ENCODE data around the gene DND1. TPM values are rescaled to one million over a fixed set of nuclear protein-coding genes. Genes with fewer than 3 reads are reported as not detected.
A peak's percentile ranks its signal among the peaks of the same experiment; 100 is the strongest.
"Not testable (repeated sequence)": the region's sequence is repeated elsewhere in the genome, so short reads cannot be mapped to it uniquely, and the experiment has no call there.

Gene DND1
- 2.7 and 2.9 TPM in 2 replicates for total RNA-seq (2014; rRNA removed; shearing (Covaris generic))

DNA sequence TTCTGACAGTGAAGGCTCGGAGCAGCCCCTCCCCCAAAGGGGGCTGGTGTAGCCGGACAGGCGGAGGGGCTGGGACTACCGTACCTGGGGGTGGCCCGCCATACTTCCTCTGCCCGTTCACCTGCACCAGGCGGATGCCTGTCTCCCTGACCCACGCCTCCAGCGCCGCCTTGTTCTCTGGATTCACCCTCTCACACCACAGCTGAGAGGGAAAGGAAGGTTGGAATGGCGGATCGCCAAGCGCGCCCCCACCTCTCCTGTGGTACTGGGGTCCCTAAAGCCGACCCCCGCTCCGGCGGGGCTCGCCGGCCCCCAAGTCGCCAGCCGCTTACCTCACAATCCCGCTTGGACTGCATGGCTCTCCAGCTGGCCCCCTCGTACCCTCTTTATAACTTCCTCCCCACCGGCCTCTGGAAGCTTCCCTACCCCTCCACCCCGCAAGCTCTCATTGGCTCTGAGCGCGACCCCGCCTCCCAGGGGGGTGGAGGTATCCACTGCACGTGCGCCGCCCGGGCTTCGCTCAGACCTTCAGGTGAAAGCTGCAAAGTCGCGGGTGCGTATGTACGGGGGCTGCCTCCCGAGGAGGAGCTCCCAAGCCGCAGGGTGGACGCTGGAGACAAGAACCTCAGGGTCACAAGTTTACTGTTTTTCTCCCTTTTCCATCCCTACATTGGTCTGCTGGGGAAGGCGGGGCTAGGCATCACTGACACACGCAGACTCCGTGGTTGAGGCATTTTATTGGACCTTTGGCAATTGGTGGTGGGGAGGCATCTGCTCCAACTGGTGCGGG lies at the start of gene DND1:
TSS of gene DND1 (minus strand) at position 390 of the 790 bp plus-strand sequence. CDS start at position 356, 34 bp downstream.
- DNase-seq (ENCODE audit: low spot score): no peak

DNA sequence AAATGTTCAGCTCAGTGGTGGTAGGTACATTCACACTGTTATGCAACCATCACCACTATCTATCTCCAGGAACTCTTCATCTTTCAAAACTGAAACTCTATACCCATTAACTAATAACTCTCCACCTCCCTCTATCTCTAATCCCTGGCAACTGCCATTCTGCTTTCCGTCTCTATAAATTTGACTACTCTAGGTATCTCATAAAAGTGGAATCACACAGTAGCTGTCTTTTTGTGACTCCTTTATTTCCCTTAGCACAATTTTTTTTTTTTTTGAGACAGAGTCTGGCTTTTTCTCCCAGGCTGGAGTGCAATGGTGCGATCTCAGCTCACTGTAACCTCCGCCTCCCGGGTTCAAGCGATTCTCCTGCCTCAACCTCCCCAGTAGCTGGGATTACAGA lies 48.0 kb upstream of the DND1 start:
- not testable (repeated sequence) for DNase-seq (ENCODE audit: low spot score)

DNA sequence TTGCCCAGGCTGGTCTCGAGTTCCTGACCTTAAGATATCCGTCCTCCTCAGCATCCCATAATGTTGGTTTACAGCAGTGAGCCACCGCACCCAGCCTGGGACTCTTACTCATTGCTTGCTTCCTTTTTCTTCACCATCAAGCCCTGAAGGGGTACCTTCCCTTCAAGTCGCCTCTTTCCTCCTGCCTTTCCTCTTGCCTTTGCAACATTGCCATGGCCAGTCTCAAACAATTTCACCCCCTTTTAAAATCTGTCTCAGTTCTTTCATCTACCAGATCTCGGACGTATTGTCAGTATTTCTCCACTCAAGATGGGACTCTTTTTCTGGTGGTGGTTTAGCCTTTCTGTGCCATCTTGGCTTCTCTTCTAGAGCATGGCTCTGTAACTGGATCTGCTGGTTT lies 47.4 kb upstream of the DND1 start:
- DNase-seq (ENCODE audit: low spot score): not testable (repeated sequence)

DNA sequence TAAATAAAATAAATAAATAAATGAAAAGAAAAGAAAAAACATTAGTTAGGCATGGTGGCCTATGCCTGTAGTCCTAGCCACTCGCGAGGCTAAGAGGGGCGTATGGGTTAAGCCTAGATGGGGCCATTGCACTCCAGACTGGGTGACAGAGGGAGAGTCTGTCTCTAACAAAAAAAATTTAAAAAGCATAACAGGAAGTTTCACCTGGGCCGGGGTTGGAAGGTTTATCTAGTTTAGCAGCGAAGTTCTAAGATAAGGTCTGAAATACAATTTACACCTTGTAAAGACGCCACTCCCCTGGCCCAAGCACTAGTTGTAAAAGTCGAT lies 44.9 kb upstream of the DND1 start:
- DNase-seq (ENCODE audit: low spot score): no peak

DNA sequence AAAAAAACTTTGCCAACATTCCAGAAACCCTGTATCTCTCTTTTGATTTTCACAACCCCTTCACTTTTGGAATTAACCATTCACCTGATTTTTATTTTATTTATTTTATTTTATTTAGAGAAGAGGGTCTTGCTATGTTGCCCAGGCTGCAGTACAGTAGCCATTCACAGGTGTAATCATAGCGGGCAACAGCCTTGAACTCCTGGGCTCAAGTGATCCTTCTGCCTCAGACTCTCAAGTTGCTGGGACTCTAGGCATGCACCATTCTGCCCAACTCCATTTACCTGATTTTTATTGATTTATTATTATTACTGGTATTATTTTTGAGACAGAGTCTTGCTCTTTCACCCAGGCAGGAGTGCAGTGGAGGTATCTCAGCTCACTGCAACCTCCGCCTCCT lies 42.9 kb upstream of the DND1 start:
- not testable (repeated sequence) for DNase-seq (ENCODE audit: low spot score)

DNA sequence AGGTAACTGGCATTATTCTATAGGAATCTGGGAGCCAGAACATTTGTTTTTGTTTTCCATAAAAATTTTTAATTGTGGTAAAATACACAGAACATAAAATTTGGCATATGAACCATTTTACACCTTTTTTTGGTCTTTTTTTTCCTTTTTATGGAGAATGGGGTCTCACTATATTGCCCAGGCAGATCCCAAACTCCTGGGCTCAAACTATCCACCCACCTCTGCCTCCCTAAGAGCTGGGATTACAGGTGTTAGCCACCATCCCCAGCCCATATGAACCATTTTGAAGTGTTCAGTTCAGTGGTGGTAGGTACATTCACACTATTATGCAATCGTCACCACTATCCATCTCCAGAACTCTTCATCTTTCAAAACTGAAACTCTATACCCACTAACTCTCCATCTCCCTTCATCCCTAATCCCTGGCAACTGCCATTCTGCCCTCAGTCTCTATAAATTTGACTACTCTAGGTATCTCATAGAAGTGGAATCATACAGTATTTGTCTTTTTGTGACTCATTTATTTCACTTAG lies 40.3 kb upstream of the DND1 start:
- no peak for DNase-seq (ENCODE audit: low spot score)

DNA sequence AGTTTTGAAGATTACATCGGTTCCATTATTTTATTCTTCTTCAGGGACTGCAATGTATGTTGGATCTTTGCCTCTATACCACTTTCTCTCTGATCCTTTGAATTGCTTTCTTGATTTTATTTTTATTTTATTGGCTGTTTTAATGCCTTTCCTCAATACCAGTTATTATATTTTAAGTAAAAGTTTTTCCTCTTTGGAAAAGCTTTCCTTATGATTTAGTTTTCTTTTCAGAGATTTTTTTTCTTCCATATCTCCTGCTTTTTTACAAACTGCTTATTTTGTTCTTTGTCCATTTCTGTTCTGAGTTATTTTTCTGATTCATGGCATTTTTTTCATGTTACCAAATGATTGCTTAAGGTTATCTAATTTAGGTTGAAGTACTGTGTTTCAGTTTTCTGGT lies 38.4 kb upstream of the DND1 start:
- no peak for DNase-seq (ENCODE audit: low spot score)

DNA sequence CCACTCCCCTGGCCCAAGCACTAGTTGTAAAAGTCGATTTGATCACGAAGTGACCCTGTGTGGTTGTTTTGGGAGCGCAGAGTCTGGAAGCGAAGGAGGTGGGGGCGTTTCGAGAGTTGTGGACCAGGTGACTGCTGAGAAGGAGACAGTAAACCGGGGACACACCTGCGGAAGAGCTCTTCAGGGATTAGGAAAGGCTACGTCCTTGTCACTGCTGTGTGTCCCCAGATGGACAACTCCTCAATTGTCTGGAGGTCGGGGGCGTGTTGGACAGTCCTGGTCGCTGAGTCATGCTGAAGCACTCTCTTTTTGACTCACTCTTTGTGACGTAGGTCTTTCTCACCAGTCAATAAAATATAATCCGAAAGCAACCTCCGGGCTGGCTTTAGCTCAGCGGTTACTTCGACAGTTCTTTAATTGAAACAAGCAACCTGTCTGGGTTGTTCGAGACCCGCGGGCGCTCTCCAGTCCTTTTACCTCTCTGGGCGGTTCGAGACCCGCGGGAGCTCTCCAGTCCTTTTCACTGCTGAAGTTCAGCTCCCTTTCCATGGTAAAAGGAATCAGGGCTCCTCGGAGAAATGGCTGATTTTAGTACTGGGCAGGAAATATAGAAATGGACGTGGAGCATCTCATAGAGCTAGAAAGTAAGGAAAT lies 37.6 kb upstream of the DND1 start:
- DNase-seq (ENCODE audit: low spot score): peak; percentile 99

DNA sequence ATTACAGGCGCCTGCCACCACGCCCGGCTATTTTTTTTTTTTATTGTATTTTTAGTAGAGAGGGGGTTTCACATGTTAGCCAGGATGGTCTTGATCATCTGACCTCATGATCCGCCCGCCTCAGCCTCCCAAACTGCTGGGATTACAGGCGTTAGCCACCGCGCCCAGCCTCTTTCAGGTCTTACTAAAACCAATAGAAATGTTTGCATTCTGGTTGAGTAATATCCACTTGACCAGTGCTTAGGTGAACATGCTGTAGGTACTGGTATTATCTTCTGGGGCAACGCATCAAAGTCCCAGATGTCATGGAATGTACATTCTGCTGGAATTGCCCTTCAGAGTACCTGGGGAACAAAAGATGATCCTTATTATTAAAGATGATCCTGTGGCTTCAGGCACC lies 35.4 kb upstream of the DND1 start:
- DNase-seq (ENCODE audit: low spot score): not testable (repeated sequence)

DNA sequence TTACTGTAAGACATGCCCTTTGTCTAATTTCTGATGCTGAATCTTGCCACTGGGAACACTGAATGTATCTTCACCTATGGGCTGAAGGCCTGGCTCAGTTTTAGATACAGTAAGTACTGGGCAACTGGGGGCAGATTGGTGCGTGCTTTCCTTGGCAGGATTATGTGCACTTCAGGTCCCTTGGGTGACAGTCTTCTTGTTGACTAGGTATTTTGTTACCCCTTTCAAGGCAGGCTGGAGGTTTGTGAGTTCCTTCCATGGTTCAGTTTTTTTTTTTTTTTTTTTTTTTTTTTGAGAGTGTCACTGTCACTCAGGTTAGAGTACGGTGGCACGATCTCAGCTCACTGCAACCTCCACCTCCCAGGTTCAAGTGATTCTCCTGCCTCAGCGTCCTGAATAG lies 34.4 kb upstream of the DND1 start:
- DNase-seq (ENCODE audit: low spot score): no peak

DNA sequence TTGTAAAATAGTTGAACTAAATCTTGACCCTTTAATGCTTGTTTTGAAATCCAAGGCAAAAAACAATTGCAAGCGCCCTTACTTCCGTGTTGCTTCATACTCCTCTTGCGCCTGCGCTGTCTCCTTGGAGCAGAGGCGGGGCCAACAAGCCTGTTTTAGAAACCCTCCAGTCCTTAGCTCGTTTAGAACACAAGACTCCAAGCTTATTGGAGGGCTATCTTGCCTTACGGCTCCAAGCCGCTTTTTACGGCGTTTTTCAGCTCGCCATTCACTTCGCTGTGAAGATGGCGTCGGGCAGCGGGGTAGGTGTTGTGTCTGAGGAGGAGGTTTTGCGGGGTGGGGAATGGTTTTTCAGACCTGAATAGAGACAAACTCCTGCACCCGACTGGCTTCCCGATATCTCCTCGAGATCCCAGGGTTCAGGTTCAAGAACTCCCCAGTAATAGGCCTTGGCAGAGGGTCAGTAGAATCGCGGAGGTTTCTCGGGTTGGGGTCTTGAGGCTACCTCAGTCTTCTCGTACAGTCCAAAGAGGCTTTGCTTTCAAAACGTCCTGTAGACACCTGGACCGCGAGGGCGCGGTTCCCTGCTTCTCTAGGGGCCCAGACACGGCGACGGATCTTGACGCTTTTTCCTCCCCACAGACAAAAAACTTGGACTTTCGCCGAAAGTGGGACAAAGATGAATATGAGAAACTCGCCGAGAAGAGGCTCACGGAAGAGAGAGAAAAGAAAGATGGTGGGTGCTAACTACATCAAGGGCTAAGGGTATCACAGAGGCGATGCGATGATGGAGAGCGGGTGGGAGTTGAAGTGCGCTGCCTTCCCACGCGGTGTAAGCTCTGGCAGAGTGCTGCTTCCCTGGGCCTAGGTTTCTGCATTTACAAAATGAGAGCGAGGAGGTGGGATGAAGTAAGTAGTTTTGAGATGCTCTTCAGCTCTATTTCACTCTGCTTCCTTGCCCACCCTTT lies 27.1 kb upstream of the DND1 start, which contains the start of gene ZMAT2:
TSS of gene ZMAT2 (plus strand) at position 271 of the 968 bp plus-strand sequence. CDS start at position 285, 14 bp downstream.
- peak; percentile 96 for DNase-seq (ENCODE audit: low spot score)

DNA sequence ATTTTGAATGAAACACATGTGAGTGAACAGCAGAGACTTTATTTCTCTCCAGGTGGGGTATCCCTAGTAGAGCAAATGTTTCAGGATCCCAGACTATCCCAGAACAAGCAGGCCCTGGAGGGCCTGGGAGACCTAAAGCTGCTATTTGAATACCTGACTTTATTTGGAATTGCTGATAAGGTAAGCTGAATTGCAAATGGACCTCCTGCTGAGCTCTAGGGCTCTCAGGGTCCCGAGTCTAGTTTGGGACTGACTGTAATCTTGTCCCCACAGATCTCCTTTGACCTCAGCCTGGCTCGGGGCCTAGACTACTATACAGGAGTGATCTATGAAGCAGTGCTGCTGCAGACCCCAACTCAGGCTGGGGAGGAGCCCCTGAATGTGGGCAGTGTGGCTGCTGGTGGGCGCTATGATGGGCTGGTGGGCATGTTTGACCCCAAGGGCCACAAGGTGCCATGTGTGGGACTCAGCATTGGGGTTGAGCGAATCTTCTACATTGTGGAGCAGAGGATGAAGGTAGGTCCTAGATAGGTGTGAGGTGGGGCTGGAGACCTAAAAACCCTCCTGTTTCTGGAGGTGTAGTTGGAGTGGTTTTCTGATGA lies 23.6 kb upstream of the DND1 start:
- no peak for DNase-seq (ENCODE audit: low spot score)

DNA sequence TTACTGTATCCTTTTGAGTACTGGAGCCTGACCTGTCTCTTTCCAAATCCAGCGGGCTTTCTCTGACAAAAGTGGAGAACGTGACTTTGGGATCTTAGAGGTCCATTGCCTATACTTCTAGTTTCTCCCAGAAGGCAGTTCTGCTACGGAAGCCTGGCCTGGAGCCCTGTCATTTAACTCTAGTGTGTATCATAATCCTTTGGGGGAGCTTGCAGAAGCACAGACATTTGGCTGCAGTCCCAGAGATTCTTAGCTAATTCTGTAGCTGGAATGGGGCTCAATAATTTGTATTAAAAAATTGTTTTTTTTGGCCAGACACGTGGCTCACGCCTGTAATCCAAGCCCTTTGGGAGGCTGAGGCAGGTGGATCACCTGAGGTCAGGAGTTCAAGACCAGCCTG lies 20.9 kb upstream of the DND1 start:
- DNase-seq (ENCODE audit: low spot score): no peak

DNA sequence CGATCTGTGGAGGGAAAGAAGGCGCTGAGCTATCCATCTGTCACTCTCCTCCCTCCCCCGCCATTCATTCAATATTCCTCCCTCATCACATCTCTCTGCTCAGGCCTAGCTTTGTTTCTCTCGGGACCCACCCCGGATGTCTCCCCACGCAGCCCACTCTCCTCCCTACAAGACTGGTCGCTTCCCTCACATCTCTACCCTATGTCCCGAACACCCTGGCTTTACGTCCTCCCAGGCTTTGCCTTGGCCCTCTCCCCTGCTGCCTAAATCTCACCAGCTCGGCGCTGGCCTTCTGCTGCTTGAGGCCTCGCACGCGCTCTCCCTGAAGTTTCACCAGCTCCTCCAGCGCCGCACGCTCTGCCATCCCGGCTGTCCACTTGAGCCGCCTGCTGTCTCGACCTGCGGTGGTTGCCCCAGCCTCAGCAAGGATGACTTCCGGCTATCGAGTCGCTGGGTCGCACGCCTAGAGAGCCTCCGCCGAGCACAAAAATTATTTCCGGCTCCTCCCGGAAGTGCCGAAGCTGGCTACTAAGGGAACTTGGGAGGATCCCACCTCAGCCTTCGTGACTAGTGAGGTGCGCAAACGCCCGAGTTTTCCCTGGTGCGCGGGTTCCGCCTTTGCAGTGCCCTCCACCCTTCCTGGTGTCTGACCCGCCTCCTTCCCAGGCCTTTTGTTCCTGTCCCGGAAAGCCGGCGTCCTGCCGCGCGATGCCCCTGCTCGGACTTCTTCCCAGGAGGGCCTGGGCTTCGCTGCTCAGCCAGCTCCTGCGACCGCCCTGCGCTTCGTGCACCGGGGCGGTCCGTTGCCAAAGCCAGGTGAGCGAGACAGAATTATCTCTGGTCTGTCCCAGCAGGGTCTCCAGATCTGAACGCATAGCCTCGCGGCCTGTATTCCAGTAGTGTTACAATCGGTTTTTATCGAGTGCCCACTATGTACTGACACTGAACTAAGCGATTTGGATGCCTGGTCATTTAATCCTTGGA lies 17.9 kb upstream of the DND1 start, which contains the start of the genes HARS1 and HARS2:
TSS of gene HARS1 (minus strand) at position 430 of the 984 bp plus-strand sequence. CDS start at position 364, 66 bp downstream.
TSS of gene HARS2 (plus strand) at position 515 of the 984 bp plus-strand sequence. CDS start at position 709, 194 bp downstream.
- DNase-seq (ENCODE audit: low spot score): peak; percentile 96

DNA sequence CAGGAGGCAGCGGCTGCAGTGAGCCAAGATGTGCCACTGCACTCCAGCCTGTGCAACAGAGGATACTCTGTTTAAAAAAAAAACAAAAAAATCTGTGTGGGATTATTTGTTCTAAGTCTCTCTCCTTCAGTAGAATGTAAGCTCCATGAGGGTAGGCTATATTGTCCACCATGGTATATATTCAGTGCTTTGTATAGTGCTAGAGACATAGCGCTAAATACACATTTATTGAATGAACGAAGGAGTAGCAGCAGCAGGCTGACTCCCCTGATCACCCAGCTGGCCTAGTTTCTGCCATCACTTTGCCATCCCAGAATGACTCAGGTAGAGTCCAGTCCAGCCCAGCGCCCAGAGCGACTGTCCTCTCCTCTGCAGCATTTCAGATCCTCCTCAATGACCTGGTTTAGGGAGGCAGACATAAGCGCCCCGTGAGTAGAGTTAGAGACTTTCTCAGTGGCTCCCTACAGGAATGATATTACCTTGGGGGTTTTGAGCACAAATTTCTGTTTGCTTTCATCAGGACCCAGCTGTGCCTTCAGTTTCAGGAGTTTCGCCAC lies 17.1 kb upstream of the DND1 start:
- DNase-seq (ENCODE audit: low spot score): no peak

DNA sequence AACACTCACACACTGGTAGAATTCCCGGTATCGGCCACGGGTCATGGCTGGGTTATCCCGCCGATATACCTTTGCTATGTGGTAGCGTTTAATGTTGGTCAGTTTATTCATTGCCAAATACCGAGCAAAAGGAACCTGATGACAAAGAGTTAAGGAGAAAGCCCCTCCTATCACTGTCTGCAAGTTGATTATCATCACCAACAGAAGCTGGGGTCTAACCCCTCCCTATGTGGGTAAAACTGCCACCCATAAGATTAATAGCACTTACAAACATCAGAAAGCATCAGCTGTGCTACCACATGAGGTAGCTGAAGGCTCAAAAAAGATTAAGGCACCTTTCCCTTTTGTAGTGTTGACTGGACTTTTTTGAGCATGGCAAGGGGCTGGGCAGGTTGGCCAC lies 5.6 kb upstream of the DND1 start:
- no peak for DNase-seq (ENCODE audit: low spot score)

DNA sequence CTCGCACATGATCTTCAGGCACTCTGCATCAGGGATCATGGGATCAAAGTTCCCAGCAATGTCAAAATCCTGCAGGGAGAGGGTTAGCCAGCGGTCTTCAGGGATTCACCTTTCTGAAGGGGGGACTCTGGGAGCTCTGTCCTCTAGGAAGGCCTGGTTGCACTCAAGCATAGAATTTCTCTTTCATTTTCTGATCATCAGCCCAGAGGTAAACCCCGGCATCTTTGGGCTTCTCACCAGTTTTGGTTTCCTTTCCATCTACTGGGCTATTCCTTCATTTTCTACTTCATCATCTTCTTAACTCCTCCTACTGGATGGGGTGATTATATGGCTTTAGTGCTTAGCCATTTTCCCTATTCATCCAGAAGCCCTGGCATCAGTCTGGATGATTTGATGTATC lies 4.6 kb upstream of the DND1 start:
- DNase-seq (ENCODE audit: low spot score): no peak

DNA sequence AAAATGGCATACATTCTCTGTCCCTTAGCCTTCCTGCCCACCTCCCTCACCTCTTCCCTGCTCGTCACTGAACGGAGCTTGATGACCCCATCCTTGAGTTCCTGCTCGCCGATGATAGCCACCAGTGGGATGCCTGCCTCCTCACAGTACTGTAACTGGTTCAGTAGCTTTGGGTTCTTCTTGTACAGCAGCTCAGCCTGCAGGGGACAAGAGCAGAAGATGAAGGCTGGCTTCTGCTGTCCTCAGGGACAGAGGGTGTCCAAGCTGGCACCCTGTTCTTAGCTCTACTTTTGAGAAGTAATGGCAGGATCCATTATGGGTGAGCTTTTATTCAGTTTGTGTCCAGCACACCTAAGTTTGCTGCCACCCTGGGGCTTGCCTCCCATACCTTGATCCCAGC lies 1.3 kb upstream of the DND1 start:
- DNase-seq (ENCODE audit: low spot score): no peak

DNA sequence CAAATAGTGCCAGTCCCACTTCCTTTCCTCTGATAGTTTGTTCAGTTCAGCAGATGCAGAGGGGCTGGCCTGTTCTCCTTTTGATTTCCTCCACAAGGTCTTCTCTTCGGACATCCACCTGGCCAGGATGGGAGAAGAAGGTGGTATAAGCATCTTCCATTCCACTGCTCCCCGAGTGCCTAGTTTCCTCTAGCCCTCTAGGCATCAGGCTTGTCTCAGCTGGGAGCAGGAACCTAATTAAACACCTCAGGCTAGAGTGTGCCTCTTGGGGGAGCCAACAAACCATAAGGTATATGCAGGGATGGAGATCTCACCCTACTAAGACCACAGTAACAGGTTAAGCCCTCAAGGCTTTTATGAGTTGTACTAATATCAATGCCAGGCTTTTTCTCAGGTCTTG lies 835 bp upstream of the DND1 start:
- DNase-seq (ENCODE audit: low spot score): no peak
